ENCODE measurements around the gene FOXO6. TPM values are rescaled to one million over a fixed set of nuclear protein-coding genes. Genes with fewer than 3 reads are reported as not detected.

FOXO6 gene
- total and polyA plus RNA-seq, 2 donors (not counting 1 experiment from before 2014, with no cell fraction given) = under 0.01 TPM; not detected in 1

GRCh38 chr1:41408691-41409090, 47.5 kb downstream of the FOXO6 start:
- Histone ChIP-seq H3K27ac (ENCODE audit: insufficient read depth, low read length) (no peak overlapping the region), H3K79me2 (ENCODE audit: control insufficient read depth, insufficient read depth, low read length) (no peaks in the 10 kb centered on the region), H3K4me1 (ENCODE audit: control insufficient read depth, extremely low read depth, insufficient read depth, low read length) (no peaks in the 10 kb centered on the region), H4K20me1 (ENCODE audit: control insufficient read depth, extremely low read depth, insufficient read depth, low read length) (no peaks in the 10 kb centered on the region), H3K9me3 (ENCODE audit: control insufficient read depth, insufficient read depth, low read depth, low read length) (no peaks in the 10 kb centered on the region), H3K9ac (ENCODE audit: insufficient read depth, low read length) (no peak overlapping the region), H3K4me3 (replicated peaks in 1 of 4; ENCODE audit: control extremely low read depth in 1 of 4, insufficient read depth in 1 of 4, low read depth in 3 of 4, low read length in 4 of 4) (no peak overlapping the region), H3K27me3 (ENCODE audit: control insufficient read depth, insufficient read depth, low read length) (peaks cover 6% of the 10 kb centered on the region), H3K36me3 (ENCODE audit: control insufficient read depth, insufficient read depth, low read length) (no peaks in the 10 kb centered on the region), H3K4me2 (ENCODE audit: extremely low read depth, insufficient read depth, low read length) (no peak overlapping the region), H2AFZ (ENCODE audit: low read length) (no peak overlapping the region)
- no peak for DNase-seq (ENCODE audit: low read depth in 2 of 2)
- peak; percentile 36 for TF ChIP-seq EZH2 (IDR thresholded peaks at IDR 0.05; ENCODE audit: low read length, missing control alignments)
- TF ChIP-seq, protein P1, sequence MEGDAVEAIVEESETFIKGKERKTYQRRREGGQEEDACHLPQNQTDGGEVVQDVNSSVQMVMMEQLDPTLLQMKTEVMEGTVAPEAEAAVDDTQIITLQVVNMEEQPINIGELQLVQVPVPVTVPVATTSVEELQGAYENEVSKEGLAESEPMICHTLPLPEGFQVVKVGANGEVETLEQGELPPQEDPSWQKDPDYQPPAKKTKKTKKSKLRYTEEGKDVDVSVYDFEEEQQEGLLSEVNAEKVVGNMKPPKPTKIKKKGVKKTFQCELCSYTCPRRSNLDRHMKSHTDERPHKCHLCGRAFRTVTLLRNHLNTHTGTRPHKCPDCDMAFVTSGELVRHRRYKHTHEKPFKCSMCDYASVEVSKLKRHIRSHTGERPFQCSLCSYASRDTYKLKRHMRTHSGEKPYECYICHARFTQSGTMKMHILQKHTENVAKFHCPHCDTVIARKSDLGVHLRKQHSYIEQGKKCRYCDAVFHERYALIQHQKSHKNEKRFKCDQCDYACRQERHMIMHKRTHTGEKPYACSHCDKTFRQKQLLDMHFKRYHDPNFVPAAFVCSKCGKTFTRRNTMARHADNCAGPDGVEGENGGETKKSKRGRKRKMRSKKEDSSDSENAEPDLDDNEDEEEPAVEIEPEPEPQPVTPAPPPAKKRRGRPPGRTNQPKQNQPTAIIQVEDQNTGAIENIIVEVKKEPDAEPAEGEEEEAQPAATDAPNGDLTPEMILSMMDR (conservative IDR thresholded peaks at IDR 0.05 in 1 of 2, IDR thresholded peaks at IDR 0.05 in 1 of 2; ENCODE audit: low read depth in 1 of 2, low read length in 2 of 2) = no peak

GRCh38 chr1:41409825-41410224, 48.6 kb downstream of the FOXO6 start:
- Histone ChIP-seq H3K4me2 (ENCODE audit: extremely low read depth, insufficient read depth, low read length) (no peak overlapping the region), H3K79me2 (ENCODE audit: control insufficient read depth, insufficient read depth, low read length) (no peaks in the 10 kb centered on the region), H3K4me1 (ENCODE audit: control insufficient read depth, extremely low read depth, insufficient read depth, low read length) (no peaks in the 10 kb centered on the region), H3K9ac (ENCODE audit: insufficient read depth, low read length) (no peak overlapping the region), H2AFZ (ENCODE audit: low read length) (no peak overlapping the region), H3K27ac (ENCODE audit: insufficient read depth, low read length) (no peak overlapping the region), H3K36me3 (ENCODE audit: control insufficient read depth, insufficient read depth, low read length) (no peaks in the 10 kb centered on the region), H3K27me3 (ENCODE audit: control insufficient read depth, insufficient read depth, low read length) (peaks cover 6% of the 10 kb centered on the region), H4K20me1 (ENCODE audit: control insufficient read depth, extremely low read depth, insufficient read depth, low read length) (no peaks in the 10 kb centered on the region), H3K9me3 (ENCODE audit: control insufficient read depth, insufficient read depth, low read depth, low read length) (no peaks in the 10 kb centered on the region), H3K4me3 (replicated peaks in 1 of 4; ENCODE audit: control extremely low read depth in 1 of 4, insufficient read depth in 1 of 4, low read depth in 3 of 4, low read length in 4 of 4) (no peak overlapping the region)
- TF ChIP-seq, protein P1 (conservative IDR thresholded peaks at IDR 0.05 in 1 of 2, IDR thresholded peaks at IDR 0.05 in 1 of 2; ENCODE audit: low read depth in 1 of 2, low read length in 2 of 2) = no peak
- TF ChIP-seq EZH2 (IDR thresholded peaks at IDR 0.05; ENCODE audit: low read length, missing control alignments) = no peak
- no peak for DNase-seq (ENCODE audit: low read depth in 2 of 2)

- peaks cover 6% of the 10 kb centered on the region for H3K27me3 ChIP-seq (ENCODE audit: control insufficient read depth, insufficient read depth, low read length)
- H3K4me1 ChIP-seq (ENCODE audit: control insufficient read depth, extremely low read depth, insufficient read depth, low read length) = no peaks in the 10 kb centered on the region
- H3K9ac ChIP-seq (ENCODE audit: insufficient read depth, low read length) = no peak overlapping the region
- no peak overlapping the region for H3K4me3 ChIP-seq (replicated peaks in 1 of 4; ENCODE audit: control extremely low read depth in 1 of 4, insufficient read depth in 1 of 4, low read depth in 3 of 4, low read length in 4 of 4)
- no peaks in the 10 kb centered on the region for H3K36me3 ChIP-seq (ENCODE audit: control insufficient read depth, insufficient read depth, low read length)
- H3K79me2 ChIP-seq (ENCODE audit: control insufficient read depth, insufficient read depth, low read length) = no peaks in the 10 kb centered on the region
- H3K9me3 ChIP-seq (ENCODE audit: control insufficient read depth, insufficient read depth, low read depth, low read length) = no peaks in the 10 kb centered on the region
- DNase-seq (ENCODE audit: low read depth in 2 of 2) = no peak
- no peaks in the 10 kb centered on the region for H4K20me1 ChIP-seq (ENCODE audit: control insufficient read depth, extremely low read depth, insufficient read depth, low read length)
- TF ChIP-seq, protein P1 (conservative IDR thresholded peaks at IDR 0.05 in 1 of 2, IDR thresholded peaks at IDR 0.05 in 1 of 2; ENCODE audit: low read depth in 1 of 2, low read length in 2 of 2) = no peak
- no peak overlapping the region for H2AFZ ChIP-seq (ENCODE audit: low read length)
- no peak overlapping the region for H3K27ac ChIP-seq (ENCODE audit: insufficient read depth, low read length)
- no peak overlapping the region for H3K4me2 ChIP-seq (ENCODE audit: extremely low read depth, insufficient read depth, low read length)
Observed at GRCh38 chr1:41410462-41410861, 49.2 kb downstream of the FOXO6 start.

All from fibroblast of lung (primary cell).